Brain microvascular endothelial cell (primary cell): Measurements from ENCODE around the gene LRIG3.
A peak's percentile ranks its signal among the peaks of the same experiment; 100 is the strongest.

Experiments used
- DNase-seq: peaks from one replicate; pipeline ENCODE4 v3.0.0-alpha.2; 2020
- H3K27ac ChIP-seq: fragments of 250-450 bp; sonication (Bioruptor Pico); 2 replicates; pipeline ENCODE4 v1.5.1; 2020; ENCODE audit warnings: mild to moderate bottlenecking, moderate library complexity
- H3K27me3 ChIP-seq: fragments of 250-450 bp; sonication (Bioruptor Pico); replicated peaks from 2 replicates; pipeline ENCODE4 v1.5.1; 2020; ENCODE audit warnings: mild to moderate bottlenecking
- H3K36me3 ChIP-seq: fragments of 250-450 bp; sonication (Bioruptor Pico); replicated peaks from 2 replicates; pipeline ENCODE4 v1.5.1; 2020; ENCODE audit warnings: mild to moderate bottlenecking
- H3K4me3 ChIP-seq: 2 replicates; pipeline ENCODE4 v1.5.1; 2011; ENCODE audit warnings: low read depth, mild to moderate bottlenecking, control low read depth, low read length, moderate library complexity
- in situ Hi-C: cut with HindIII; loops from 2 replicates; pipeline ENCODE4 v1.10.0; 2017; ENCODE audit warnings: low sequenced_read_pairs, low pct_ligation_motif_present
- TF ChIP-seq, protein P1 (sequence below): IDR thresholded peaks from 2 replicates; pipeline ENCODE4 v1.5.1; 2011; ENCODE audit warnings: low read depth, mild to moderate bottlenecking, moderate library complexity, low read length, control low read depth, inconsistent platforms; ENCODE audit errors: missing control alignments

LRIG3 gene, protein sequence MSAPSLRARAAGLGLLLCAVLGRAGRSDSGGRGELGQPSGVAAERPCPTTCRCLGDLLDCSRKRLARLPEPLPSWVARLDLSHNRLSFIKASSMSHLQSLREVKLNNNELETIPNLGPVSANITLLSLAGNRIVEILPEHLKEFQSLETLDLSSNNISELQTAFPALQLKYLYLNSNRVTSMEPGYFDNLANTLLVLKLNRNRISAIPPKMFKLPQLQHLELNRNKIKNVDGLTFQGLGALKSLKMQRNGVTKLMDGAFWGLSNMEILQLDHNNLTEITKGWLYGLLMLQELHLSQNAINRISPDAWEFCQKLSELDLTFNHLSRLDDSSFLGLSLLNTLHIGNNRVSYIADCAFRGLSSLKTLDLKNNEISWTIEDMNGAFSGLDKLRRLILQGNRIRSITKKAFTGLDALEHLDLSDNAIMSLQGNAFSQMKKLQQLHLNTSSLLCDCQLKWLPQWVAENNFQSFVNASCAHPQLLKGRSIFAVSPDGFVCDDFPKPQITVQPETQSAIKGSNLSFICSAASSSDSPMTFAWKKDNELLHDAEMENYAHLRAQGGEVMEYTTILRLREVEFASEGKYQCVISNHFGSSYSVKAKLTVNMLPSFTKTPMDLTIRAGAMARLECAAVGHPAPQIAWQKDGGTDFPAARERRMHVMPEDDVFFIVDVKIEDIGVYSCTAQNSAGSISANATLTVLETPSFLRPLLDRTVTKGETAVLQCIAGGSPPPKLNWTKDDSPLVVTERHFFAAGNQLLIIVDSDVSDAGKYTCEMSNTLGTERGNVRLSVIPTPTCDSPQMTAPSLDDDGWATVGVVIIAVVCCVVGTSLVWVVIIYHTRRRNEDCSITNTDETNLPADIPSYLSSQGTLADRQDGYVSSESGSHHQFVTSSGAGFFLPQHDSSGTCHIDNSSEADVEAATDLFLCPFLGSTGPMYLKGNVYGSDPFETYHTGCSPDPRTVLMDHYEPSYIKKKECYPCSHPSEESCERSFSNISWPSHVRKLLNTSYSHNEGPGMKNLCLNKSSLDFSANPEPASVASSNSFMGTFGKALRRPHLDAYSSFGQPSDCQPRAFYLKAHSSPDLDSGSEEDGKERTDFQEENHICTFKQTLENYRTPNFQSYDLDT

DNA sequence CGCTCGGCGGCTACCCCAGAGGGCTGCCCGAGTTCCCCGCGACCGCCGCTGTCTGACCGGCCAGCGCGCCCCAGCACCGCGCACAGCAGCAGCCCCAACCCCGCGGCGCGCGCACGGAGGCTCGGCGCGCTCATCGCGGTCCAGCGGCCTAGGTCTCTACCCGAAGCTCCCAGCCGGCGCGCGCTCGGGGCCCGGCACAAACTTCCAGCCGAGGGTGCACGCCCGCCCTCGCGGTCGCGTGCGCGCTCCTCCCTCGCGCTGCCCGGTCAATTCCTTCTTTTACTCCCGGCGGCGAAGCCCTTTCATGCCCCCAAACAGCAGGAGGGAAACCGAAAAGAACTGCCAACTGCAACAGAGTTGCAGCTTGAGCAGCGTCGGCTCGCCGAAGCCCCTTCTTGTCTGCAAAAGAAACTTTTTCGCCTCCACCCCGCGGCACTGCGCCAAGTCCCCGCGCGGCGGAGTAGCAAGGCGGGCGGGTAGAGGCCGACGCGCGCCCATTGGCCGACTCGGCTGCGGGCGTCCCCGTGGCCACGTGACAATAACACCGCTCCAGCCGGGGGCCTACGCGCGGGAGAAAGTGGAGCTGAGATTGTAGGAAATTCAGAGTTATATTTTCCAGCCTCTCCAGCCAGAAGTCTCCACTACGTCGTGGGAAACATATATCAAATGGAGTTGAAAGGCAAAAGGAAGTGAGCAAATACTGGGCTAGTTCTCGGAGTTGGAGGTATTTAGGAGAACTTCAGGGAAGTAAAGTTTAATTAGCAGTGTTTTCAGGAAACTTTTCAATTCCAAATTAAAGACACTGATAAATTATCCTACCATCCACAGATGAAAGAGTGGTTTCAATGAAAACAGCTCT lies at the start of gene LRIG3:
Gene LRIG3 (minus strand): TSS at position 403 of the 859 bp plus-strand sequence. CDS start 269 bp downstream, at position 134.
- peak within 1 kb of the TSS; percentile 91 for H3K4me3 ChIP-seq
- peak within 1 kb of the TSS; percentile 84 for H3K27ac ChIP-seq
- TF ChIP-seq, protein P1, sequence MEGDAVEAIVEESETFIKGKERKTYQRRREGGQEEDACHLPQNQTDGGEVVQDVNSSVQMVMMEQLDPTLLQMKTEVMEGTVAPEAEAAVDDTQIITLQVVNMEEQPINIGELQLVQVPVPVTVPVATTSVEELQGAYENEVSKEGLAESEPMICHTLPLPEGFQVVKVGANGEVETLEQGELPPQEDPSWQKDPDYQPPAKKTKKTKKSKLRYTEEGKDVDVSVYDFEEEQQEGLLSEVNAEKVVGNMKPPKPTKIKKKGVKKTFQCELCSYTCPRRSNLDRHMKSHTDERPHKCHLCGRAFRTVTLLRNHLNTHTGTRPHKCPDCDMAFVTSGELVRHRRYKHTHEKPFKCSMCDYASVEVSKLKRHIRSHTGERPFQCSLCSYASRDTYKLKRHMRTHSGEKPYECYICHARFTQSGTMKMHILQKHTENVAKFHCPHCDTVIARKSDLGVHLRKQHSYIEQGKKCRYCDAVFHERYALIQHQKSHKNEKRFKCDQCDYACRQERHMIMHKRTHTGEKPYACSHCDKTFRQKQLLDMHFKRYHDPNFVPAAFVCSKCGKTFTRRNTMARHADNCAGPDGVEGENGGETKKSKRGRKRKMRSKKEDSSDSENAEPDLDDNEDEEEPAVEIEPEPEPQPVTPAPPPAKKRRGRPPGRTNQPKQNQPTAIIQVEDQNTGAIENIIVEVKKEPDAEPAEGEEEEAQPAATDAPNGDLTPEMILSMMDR = peak; percentile 19
- peak; percentile 88 for DNase-seq
- no peaks in the 10 kb centered on the region for H3K27me3 ChIP-seq
- no peaks in the 10 kb centered on the region for H3K36me3 ChIP-seq
- in situ Hi-C loops = no loop called here

DNA sequence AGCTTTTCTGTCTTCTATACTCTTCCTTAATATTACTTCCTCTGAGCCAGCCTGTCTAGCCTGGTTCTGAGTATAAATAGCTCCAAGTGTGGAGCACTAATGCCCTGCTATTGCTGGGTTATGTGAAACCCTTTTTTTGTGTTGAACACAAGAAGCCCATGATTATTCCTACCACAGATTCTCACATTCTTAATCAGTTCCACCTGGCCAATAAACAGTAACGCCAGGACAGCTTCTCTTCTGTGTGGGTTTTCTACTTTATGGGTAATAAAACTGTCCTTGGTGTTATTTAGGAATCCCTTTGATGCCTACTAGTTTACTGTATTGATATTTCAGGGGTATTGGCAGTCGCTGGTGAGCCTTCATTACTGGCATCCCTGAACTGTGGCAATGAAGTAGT lies 48.9 kb upstream of the LRIG3 start:
- H3K4me3 ChIP-seq = no peak overlapping the region
- no peak for DNase-seq
- H3K27ac ChIP-seq = no peak overlapping the region
- no peaks in the 10 kb centered on the region for H3K27me3 ChIP-seq
- TF ChIP-seq, protein P1 = no peak
- in situ Hi-C loops = no loop called here
- no peaks in the 10 kb centered on the region for H3K36me3 ChIP-seq

DNA sequence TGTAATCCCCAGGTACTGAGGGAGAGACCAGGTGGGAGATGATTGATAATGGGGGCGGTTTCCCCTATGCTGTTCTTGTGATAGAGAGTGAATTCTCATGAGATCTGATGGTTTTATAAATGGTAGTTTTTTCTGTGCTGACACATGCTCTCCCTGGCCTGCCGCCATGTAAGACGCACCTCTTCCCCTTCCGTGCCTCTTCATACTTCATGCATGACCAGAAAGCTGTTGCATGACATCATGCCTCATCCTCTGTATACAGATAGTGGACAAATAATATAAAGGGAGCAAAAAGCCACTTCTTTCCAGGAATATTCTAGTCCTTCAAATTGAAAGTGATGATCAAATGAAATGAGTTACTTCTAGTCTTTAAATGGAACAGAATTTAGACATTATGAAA lies 47.3 kb upstream of the LRIG3 start:
- in situ Hi-C loops = no loop called here
- Histone ChIP-seq H3K36me3 (no peaks in the 10 kb centered on the region), H3K4me3 (no peak overlapping the region), H3K27ac (no peak overlapping the region), H3K27me3 (no peaks in the 10 kb centered on the region)
- peak; percentile 1 for DNase-seq
- TF ChIP-seq, protein P1 = no peak

DNA sequence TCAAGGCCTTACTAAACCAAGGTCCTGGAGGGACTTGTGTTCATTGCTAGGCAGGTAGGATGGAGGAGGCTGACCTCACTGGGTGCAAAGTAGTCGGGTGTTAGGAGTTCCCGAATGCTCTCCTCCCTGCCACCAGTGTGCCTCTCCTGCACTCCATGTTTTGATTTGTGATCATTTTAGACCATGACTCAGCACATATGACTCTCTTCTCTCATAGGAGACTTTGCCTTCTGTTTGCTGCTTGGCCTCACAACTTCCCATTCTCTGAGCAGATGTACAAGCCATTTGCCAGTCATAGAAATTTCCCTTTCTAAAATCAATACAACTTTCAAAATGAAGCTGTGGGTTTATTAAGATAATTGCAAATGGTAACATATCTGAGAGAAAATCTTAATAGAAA lies 46.6 kb upstream of the LRIG3 start:
- no peak overlapping the region for H3K4me3 ChIP-seq
- H3K27ac ChIP-seq = no peak overlapping the region
- H3K27me3 ChIP-seq = no peaks in the 10 kb centered on the region
- in situ Hi-C loops = no loop called here
- peak; percentile 4 for DNase-seq
- TF ChIP-seq, protein P1 = no peak
- no peaks in the 10 kb centered on the region for H3K36me3 ChIP-seq

DNA sequence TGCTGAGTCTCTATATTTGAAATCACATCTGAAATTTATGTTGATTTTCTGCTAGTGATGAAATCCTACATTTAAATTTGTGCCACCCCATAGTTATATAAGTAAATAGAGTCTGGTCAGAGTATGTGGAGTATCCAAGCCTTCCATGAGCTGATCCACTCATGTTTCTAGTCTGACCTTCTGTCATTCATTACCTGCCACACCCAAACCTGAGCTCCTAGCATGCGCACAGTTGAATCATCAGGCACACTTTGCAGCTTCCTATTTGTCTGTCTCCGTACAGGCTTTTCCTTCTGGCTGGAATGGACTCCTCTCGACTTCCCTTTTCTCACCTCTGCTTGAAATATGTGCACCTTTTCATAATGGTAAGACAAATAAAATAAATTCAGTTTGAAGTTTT lies 45.3 kb upstream of the LRIG3 start:
- Histone ChIP-seq H3K27me3 (no peaks in the 10 kb centered on the region), H3K4me3 (no peak overlapping the region), H3K27ac (no peak overlapping the region), H3K36me3 (no peaks in the 10 kb centered on the region)
- TF ChIP-seq, protein P1 = no peak
- no peak for DNase-seq
- in situ Hi-C loops = no loop called here
